SK-N-SH treated with all-trans-retinoic acid at 6 μM for 48 hours (cell line): Measurements from ENCODE around the gene NGEF.

Experiments
- ATAC-seq: fragments of 200-7000 bp; cut with Tn5 transposase; 3 replicates; pipeline ENCODE4 v1.9.1; 2020; ENCODE audit warnings: mild to moderate bottlenecking, moderate library complexity
- ARNTL ChIP-seq: fragments of 450-650 bp; formaldehyde crosslinking; IDR thresholded peaks from 2 replicates; pipeline ENCODE4 v1.5.0; 2020; ENCODE audit warnings: low read depth, mild to moderate bottlenecking, moderate library complexity, borderline replicate concordance
- BACH2 ChIP-seq: fragments of 250-450 bp; sonication (Bioruptor Pico); IDR thresholded peaks from 2 replicates; pipeline ENCODE4 v1.9.0; 2021; ENCODE audit warnings: mild to moderate bottlenecking, borderline replicate concordance
- CREB5 ChIP-seq: fragments of 250-450 bp; sonication (Bioruptor Pico); IDR thresholded peaks from 2 replicates; pipeline ENCODE4 v1.5.1; 2020; ENCODE audit warnings: low read depth, mild to moderate bottlenecking, moderate library complexity
- CSDC2 ChIP-seq: fragments of 250-450 bp; sonication (Bioruptor Pico); IDR thresholded peaks from 2 replicates; pipeline ENCODE4 v1.5.0; 2020; ENCODE audit warnings: mild to moderate bottlenecking, moderate library complexity
- CSRNP3 ChIP-seq: fragments of 250-450 bp; sonication (Bioruptor Pico); IDR thresholded peaks from 2 replicates; pipeline ENCODE4 v1.5.1; 2021; ENCODE audit warnings: mild to moderate bottlenecking, moderate library complexity
- ESRRG ChIP-seq: fragments of 250-450 bp; sonication (Bioruptor Pico); IDR thresholded peaks from 2 replicates; pipeline ENCODE4 v1.6.1; 2021; ENCODE audit warnings: mild to moderate bottlenecking
- GLIS3 ChIP-seq: fragments of 250-450 bp; sonication (Bioruptor Pico); IDR thresholded peaks from 2 replicates; pipeline ENCODE4 v1.5.0; 2020; ENCODE audit warnings: mild to moderate bottlenecking, moderate library complexity
- ISL1 ChIP-seq: fragments of 250-450 bp; sonication (Bioruptor Pico); IDR thresholded peaks from 2 replicates; pipeline ENCODE4 v2.1.2; 2022; ENCODE audit warnings: mild to moderate bottlenecking, moderate library complexity
- OSR1 ChIP-seq: fragments of 250-450 bp; sonication (Bioruptor Pico); IDR thresholded peaks from 2 replicates; pipeline ENCODE4 v1.8.0; 2022; ENCODE audit warnings: moderate library complexity, mild to moderate bottlenecking, inconsistent platforms
- PATZ1 ChIP-seq: fragments of 250-450 bp; sonication (Bioruptor Pico); IDR thresholded peaks from 2 replicates; pipeline ENCODE4 v1.8.0; 2020; ENCODE audit warnings: mild to moderate bottlenecking, moderate library complexity, borderline replicate concordance
- PPARA ChIP-seq: fragments of 250-450 bp; sonication (Bioruptor Pico); IDR thresholded peaks from 2 replicates; pipeline ENCODE4 v1.5.0; 2020; ENCODE audit warnings: mild to moderate bottlenecking, borderline replicate concordance
- RARB ChIP-seq: fragments of 250-450 bp; sonication (Bioruptor Pico); IDR thresholded peaks from 2 replicates; pipeline ENCODE4 v1.8.0; 2021; ENCODE audit warnings: mild to moderate bottlenecking, moderate library complexity
- SNAI2 ChIP-seq: fragments of 250-450 bp; sonication (Bioruptor Pico); IDR thresholded peaks from 2 replicates; pipeline ENCODE4 v1.5.0; 2020; ENCODE audit warnings: mild to moderate bottlenecking, moderate library complexity
- TCF4 ChIP-seq: fragments of 250-450 bp; sonication (Bioruptor Pico); IDR thresholded peaks from 2 replicates; pipeline ENCODE4 v1.8.0; 2021; ENCODE audit warnings: mild to moderate bottlenecking, moderate library complexity, borderline replicate concordance
- TOX ChIP-seq: fragments of 250-450 bp; sonication (Bioruptor Pico); IDR thresholded peaks from 2 replicates; pipeline ENCODE4 v1.8.0; 2021; ENCODE audit warnings: mild to moderate bottlenecking, moderate library complexity, borderline replicate concordance
- TSHZ2 ChIP-seq: fragments of 250-450 bp; sonication (Bioruptor Pico); IDR thresholded peaks from 2 replicates; pipeline ENCODE4 v1.5.0; 2020; ENCODE audit warnings: mild to moderate bottlenecking, moderate library complexity
- ZC3H10 ChIP-seq: fragments of 250-450 bp; sonication (Bioruptor Pico); IDR thresholded peaks from 2 replicates; pipeline ENCODE4 v1.5.1; 2021; ENCODE audit warnings: mild to moderate bottlenecking, moderate library complexity
- ZFP30 ChIP-seq: fragments of 450-650 bp; formaldehyde crosslinking; IDR thresholded peaks from 2 replicates; pipeline ENCODE4 v1.5.0; 2022; ENCODE audit warnings: mild to moderate bottlenecking, moderate library complexity
- ZNF565 ChIP-seq: fragments of 450-650 bp; formaldehyde crosslinking; conservative IDR thresholded peaks from 2 replicates; pipeline ENCODE4 v1.5.0; 2020; ENCODE audit warnings: low read depth, mild to moderate bottlenecking, moderate library complexity
- ZNF70 ChIP-seq: fragments of 450-650 bp; formaldehyde crosslinking; IDR thresholded peaks from 2 replicates; pipeline ENCODE4 v1.5.0; 2020; ENCODE audit warnings: mild to moderate bottlenecking, moderate library complexity
- ZNF8 ChIP-seq: fragments of 450-650 bp; formaldehyde crosslinking; IDR thresholded peaks from 2 replicates; pipeline ENCODE4 v1.5.0; 2020; ENCODE audit warnings: mild to moderate bottlenecking, moderate library complexity

Gene NGEF

GRCh38 chr2:232865165-232865564, 147.9 kb downstream of the NGEF start:
- no peak for ATAC-seq
- TF ChIP-seq ZNF8: no peak
- TF ChIP-seq SNAI2 (CRISPR knock-in tag): no peak
- no peak for TF ChIP-seq ZNF70 (CRISPR knock-in tag)
- TF ChIP-seq ZFP30 (CRISPR knock-in tag): no peak
- no peak for TF ChIP-seq PPARA
- no peak for TF ChIP-seq ISL1 (CRISPR knock-in tag)
- TF ChIP-seq CREB5 (CRISPR knock-in tag): no peak

GRCh38 chr2:232863996-232864395, 149.1 kb downstream of the NGEF start:
- TF ChIP-seq CSRNP3 (no peak), ARNTL (no peak), ESRRG (CRISPR knock-in tag) (no peak), PATZ1 (no peak), RARB (CRISPR knock-in tag) (no peak), ISL1 (CRISPR knock-in tag) (no peak), PPARA (no peak), ZFP30 (CRISPR knock-in tag) (no peak), CSDC2 (CRISPR knock-in tag) (no peak), OSR1 (no peak), GLIS3 (no peak)
- ATAC-seq: no peak

GRCh38 chr2:232861353-232861752, 151.7 kb downstream of the NGEF start:
- ATAC-seq: no peak
- no peak for TF ChIP-seq ZNF8
- no peak for TF ChIP-seq BACH2 (CRISPR knock-in tag)
- no peak for TF ChIP-seq CSDC2 (CRISPR knock-in tag)
- no peak for TF ChIP-seq ESRRG (CRISPR knock-in tag)
- no peak for TF ChIP-seq PPARA
- no peak for TF ChIP-seq ZNF565 (CRISPR knock-in tag)

- no peak for ATAC-seq
- TF ChIP-seq GLIS3: no peak
These were observed 152.3 kb downstream of the NGEF start for GRCh38 chr2:232860593-232861241.

GRCh38 chr2:232859385-232859916, 153.6 kb downstream of the NGEF start:
- TF ChIP-seq CSRNP3 (no peak), ZFP30 (CRISPR knock-in tag) (no peak), ZNF70 (CRISPR knock-in tag) (no peak), ARNTL (no peak), GLIS3 (no peak), TCF4 (no peak)
- ATAC-seq: no peak

- no peak for ATAC-seq
These were observed 155.9 kb downstream of the NGEF start for GRCh38 chr2:232857158-232857563.

More at GRCh38 chr2:232857158-232857563, 155.9 kb downstream of the NGEF start:
- TF ChIP-seq OSR1 (no peak), ZC3H10 (CRISPR knock-in tag) (no peak), TSHZ2 (no peak), TOX (CRISPR knock-in tag) (no peak)
